ENCODE results near the gene ZMYND12. TPM values are rescaled to one million over a fixed set of nuclear protein-coding genes. Genes with fewer than 3 reads are reported as not detected.

Gene ZMYND12
- 0.16 and 1.9 TPM in 2 replicates for total RNA-seq

DNA sequence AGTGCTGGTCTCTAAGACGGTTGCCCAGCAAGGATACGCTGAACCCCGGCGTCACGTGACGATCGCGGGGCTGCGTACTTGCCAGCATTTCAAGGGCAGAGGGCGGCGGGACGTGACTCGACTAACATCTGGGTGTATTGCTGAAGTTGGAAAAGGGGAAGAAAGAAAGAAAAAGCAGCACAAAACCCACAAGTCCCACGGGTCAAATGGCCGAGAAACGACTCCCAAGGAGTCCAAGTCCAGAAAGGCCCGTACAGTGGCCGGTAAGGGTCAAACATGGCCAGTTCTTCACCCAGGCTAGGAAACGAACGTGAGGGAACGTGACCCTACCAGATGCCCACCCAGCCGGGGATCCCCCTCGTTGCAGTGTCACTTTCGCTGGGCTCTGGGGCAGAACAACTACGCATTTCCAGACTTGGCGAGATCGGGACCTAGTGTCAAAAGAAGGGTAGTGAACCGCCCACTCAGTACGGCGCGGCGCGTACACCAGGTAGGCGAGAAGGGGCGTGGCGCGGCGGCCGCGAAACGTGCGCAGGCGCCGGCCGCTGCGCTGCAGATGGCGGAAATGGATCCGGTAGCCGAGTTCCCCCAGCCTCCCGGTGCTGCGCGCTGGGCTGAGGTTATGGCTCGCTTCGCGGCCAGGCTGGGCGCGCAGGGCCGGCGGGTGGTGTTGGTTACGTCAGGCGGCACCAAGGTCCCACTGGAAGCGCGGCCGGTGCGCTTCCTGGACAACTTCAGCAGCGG, at the start of gene ZMYND12, which contains the start of gene PPCS:
Gene ZMYND12 (minus strand): TSS at position 13 of the 744 bp plus-strand sequence. CDS start 25 bp downstream, outside the sequence.
Gene PPCS (plus strand): TSS at position 534 of the 744 bp plus-strand sequence. CDS start 23 bp downstream, at position 557.

DNA sequence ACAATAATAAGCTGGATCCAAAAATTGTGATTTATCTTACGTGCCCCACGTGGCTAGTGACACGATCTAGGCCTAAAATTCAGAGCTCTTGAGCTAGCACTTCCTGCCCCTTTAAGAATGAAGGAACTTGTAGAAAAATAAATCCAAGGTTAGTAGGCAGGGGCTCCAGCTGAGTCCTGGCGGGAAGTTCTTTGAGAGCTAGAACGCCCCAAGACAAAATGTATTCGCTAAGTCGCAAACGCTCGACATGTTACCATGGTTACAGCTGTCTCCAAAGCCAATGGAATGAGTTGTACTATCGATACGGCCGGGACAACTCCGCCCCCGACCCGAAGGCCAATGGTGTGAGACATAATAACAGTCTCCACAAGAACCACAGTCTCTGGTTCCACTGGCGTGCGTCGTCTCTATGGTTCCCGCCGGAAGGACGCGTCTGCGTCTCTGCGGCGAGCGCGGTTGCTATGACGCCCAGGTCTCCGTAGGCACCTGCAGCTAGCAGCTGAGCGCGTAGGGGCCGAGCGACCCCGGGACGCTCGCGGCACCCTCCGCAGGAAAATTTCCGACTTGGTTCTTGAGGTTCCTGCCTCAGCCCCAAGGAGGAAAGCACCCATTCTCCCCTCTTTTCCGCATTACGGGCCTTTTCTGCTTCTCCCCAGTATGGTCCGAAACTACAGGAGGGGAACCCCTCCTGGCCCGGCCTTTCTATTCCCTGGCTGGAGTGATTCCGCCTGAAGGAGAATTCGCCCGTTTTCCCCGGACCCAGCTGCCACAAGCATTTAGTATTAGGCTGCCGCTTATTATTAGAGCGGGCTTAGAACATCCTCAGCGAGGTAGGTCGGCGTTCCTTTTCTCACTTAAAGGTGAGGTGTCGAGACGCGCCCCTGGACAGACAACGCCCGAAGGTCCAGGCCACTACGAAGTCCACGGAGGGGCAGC, 7.3 kb upstream of the ZMYND12 start, which contains the start of gene CCDC30:
Gene CCDC30 (plus strand): TSS at position 459 of the 936 bp plus-strand sequence. CDS start 17,266 bp downstream, outside the sequence.

GRCh38 chr1:42380586-42381279, 75.1 kb downstream of the ZMYND12 start, which contains the start of gene RIMKLA:
Gene RIMKLA, plus strand, starts transcription at chr1:42380792. Its CDS starts 143 bp downstream, at chr1:42380935.

Other genes with a start within 250 kb of the ZMYND12 start
- gene FOXJ3, start 120.8 kb downstream of the ZMYND12 start, total RNA-seq, result 14.2 and 16.6 TPM in 2 replicates
- gene RIMKLA, start 75.2 kb downstream of the ZMYND12 start, total RNA-seq, result under 0.01 and 0.16 TPM in 2 replicates
- 80.3 and 135 TPM in 2 replicates for gene PPCS, start 521 bp upstream of the ZMYND12 start, total RNA-seq
- gene CCDC30, start 7.3 kb upstream of the ZMYND12 start, total RNA-seq, result 0.49 and 2.4 TPM in 2 replicates
- 17.1 and 57.4 TPM in 2 replicates for gene PPIH, start 202.4 kb upstream of the ZMYND12 start, total RNA-seq
- gene YBX1, start 226.4 kb upstream of the ZMYND12 start, total RNA-seq, result 397 and 625 TPM in 2 replicates